Stomach (tissue), 9 donors: ENCODE measurements around the gene PRKAG1. TPM values are rescaled to one million over a fixed set of nuclear protein-coding genes. Genes with fewer than 3 reads are reported as not detected.

ENCODE experiments used
- DNase-seq, 2 donors: peaks; one replicate each; pipeline versions ENCODE4 v3.0.0 to v3.0.0-alpha.2; 2013 to 2019
- H3K27ac ChIP-seq, 5 donors: fragments of 200-600 bp in 4 of 5; sonication (generic) in 4 of 5; one replicate each; pipeline ENCODE4 v1.5.1; 2013 to 2019; ENCODE audit warnings: mild to moderate bottlenecking in 1 of 5, moderate library complexity in 1 of 5
- H3K27me3 ChIP-seq, 3 donors: fragments of 200-600 bp; sonication (generic); one replicate each; pipeline ENCODE4 v1.5.1; 2017 to 2019; ENCODE audit warnings: mixed run types in 1 of 3
- H3K36me3 ChIP-seq, 4 donors: fragments of 200-600 bp; sonication (generic); 1 replicate in 3 of 4; 2 replicates in 1 of 4; pipeline ENCODE4 v1.5.1; 2016 to 2019
- H3K4me1 ChIP-seq, 4 donors: fragments of 200-600 bp; sonication (generic); one replicate each; pipeline ENCODE4 v1.5.1; 2016 to 2019
- H3K4me3 ChIP-seq, 4 donors: fragments of 200-600 bp; sonication (generic) in 3 of 4; one replicate each; pipeline ENCODE4 v1.5.1; 2016 to 2019; ENCODE audit warnings: mild to moderate bottlenecking in 1 of 4
- H3K9me3 ChIP-seq, 4 donors: fragments of 200-600 bp; sonication (generic); one replicate each; pipeline ENCODE4 v1.5.1; 2016 to 2019
- CTCF ChIP-seq, 7 experiments: fragments of 450-650 bp in 4 of 7; fragments of 200-600 bp in 3 of 7; sonication (generic) in 3 of 7; IDR thresholded peaks; one replicate each; pipeline ENCODE4 v1.5.1; 2016 to 2019; ENCODE audit warnings: antibody characterized with exemption in 7 of 7, control low read depth in 2 of 7, mild to moderate bottlenecking in 1 of 7
- EP300 ChIP-seq: sonication (generic); formaldehyde crosslinking; IDR thresholded peaks from one replicate; pipeline ENCODE4 v1.6.1; 2017; ENCODE audit warnings: antibody characterized with exemption
- POLR2A ChIP-seq, 4 donors: fragments of 450-650 bp; IDR thresholded peaks; one replicate each; pipeline ENCODE4 v1.6.1; 2016; ENCODE audit warnings: antibody characterized with exemption in 4 of 4, control low read depth in 2 of 4, mild to moderate bottlenecking in 1 of 4, moderate library complexity in 1 of 4
- POLR2AphosphoS5 ChIP-seq, 3 donors: sonication (generic); formaldehyde crosslinking; IDR thresholded peaks; one replicate each; pipeline ENCODE4 v1.6.1; 2016; ENCODE audit warnings: antibody characterized with exemption in 3 of 3
- WGBS, 5 donors: extraction: QIAGEN DNeasy Blood & Tissue Kit in 3 of 5; methylation state at CpG; one replicate each; pipeline versions ENCODE4 v1.1.5 to v1.1.7; 2013 to 2018; 5-methylcytosine and 5-hydroxymethylcytosine counted together
- intact Hi-C: fragments of 100-400 bp; cut with DNase I; formaldehyde crosslinking; loops from one replicate; pipeline ENCODE4 v1.15.1; 2023; ENCODE audit warnings: low total_unique reads
- polyA plus RNA-seq, 3 donors: library from polyadenylated mRNA; stranded (reverse); fragments of 200-250 nt; gene quantifications; one replicate each; pipeline ENCODE4 v1.2.3, GENCODE V29; 2013
- total RNA-seq, 5 donors: library from RNA; depleted of rRNA; stranded (reverse); fragments of >200 nt; gene quantifications; one replicate each; pipeline versions ENCODE4 v1.1.0 to v1.2.3, GENCODE V29; 2014 to 2016
- donor health status: healthy with polysubstance abuse.
- donor health status: Bipolar disorder and iron deficiency.
- donor health status: healthy.

The PRKAG1 gene
- total and polyA plus RNA-seq, 8 donors, result 5.8 to 68.7 (median 43.2) TPM

GRCh38 chr12:49030714-49031572 lies 12.4 kb upstream of the PRKAG1 start:
- Histone ChIP-seq H3K4me1 (no peaks in the 10 kb centered on the region), H3K27ac (no peak overlapping the region), H3K36me3 (peaks cover 84 to 100% (median 97%) of the 10 kb centered on the region in 4 donors), H3K9me3 (no peaks in the 10 kb centered on the region), H3K27me3 (no peaks in the 10 kb centered on the region), H3K4me3 (no peak overlapping the region)
- no peak for DNase-seq
- 95 to 98% (median 96%) methylated on average over 18 to 19 of the region's 19 CpGs for WGBS, 5 donors
- intact Hi-C loops, result no loop called here
- no peak for TF ChIP-seq EP300
- TF ChIP-seq POLR2AphosphoS5 (IDR thresholded peaks at IDR 0.05), result no peak
- no peak for TF ChIP-seq POLR2A (IDR thresholded peaks at IDR 0.05)
- TF ChIP-seq CTCF (IDR thresholded peaks at IDR 0.05), result no peak

- intact Hi-C loops, result no loop called here
- peaks cover 84 to 100% (median 97%) of the 10 kb centered on the region in 4 donors for H3K36me3 ChIP-seq
- 86 to 92% (median 90%) methylated on average over 4 to 8 of the region's 8 CpGs for WGBS, 5 donors
- H3K27me3 ChIP-seq, result no peaks in the 10 kb centered on the region
- no peak for DNase-seq
- no peak overlapping the region for H3K27ac ChIP-seq
- no peaks in the 10 kb centered on the region for H3K4me1 ChIP-seq
- no peaks in the 10 kb centered on the region for H3K9me3 ChIP-seq
- TF ChIP-seq EP300 (no peak), CTCF (IDR thresholded peaks at IDR 0.05) (no peak), POLR2A (IDR thresholded peaks at IDR 0.05) (no peak), POLR2AphosphoS5 (IDR thresholded peaks at IDR 0.05) (no peak)
- H3K4me3 ChIP-seq, result no peak overlapping the region
Measured at GRCh38 chr12:49030119-49030518, 11.5 kb upstream of the PRKAG1 start.

GRCh38 chr12:49028666-49029275 lies 10.2 kb upstream of the PRKAG1 start:
- intact Hi-C loops, result no loop called here
- WGBS, 5 donors, result 85 to 89% (median 86%) methylated on average over 8 to 10 of the region's 10 CpGs
- Histone ChIP-seq H3K27ac (no peak overlapping the region), H3K36me3 (peaks cover 84 to 100% (median 97%) of the 10 kb centered on the region in 4 donors), H3K9me3 (no peaks in the 10 kb centered on the region), H3K4me3 (no peak overlapping the region), H3K4me1 (no peaks in the 10 kb centered on the region), H3K27me3 (no peaks in the 10 kb centered on the region)
- TF ChIP-seq CTCF (IDR thresholded peaks at IDR 0.05) (no peak), POLR2A (IDR thresholded peaks at IDR 0.05) (no peak), EP300 (no peak), POLR2AphosphoS5 (IDR thresholded peaks at IDR 0.05) (no peak)
- no peak for DNase-seq

- Histone ChIP-seq H3K27me3 (no peaks in the 10 kb centered on the region), H3K4me3 (no peak overlapping the region), H3K9me3 (no peaks in the 10 kb centered on the region), H3K27ac (no peak overlapping the region), H3K4me1 (no peaks in the 10 kb centered on the region), H3K36me3 (peaks cover 77 to 100% (median 97%) of the 10 kb centered on the region in 4 donors)
- 89 to 94% (median 93%) methylated on average over 9 of the region's 9 CpGs for WGBS, 5 donors
- intact Hi-C loops, result no loop called here
- DNase-seq, result no peak
- TF ChIP-seq CTCF (IDR thresholded peaks at IDR 0.05) (no peak), EP300 (no peak)
Measured at GRCh38 chr12:49027846-49028555, 9.4 kb upstream of the PRKAG1 start.
